GM18520 (cell line): ENCODE results near the gene MICALL2.

Source experiments
- ATAC-seq: cut with Tn5 transposase; IDR thresholded peaks from one replicate; pipeline ENCODE4 v1.9.1; 2021; ENCODE audit not compliant: unreplicated experiment

The MICALL2 gene

DNA sequence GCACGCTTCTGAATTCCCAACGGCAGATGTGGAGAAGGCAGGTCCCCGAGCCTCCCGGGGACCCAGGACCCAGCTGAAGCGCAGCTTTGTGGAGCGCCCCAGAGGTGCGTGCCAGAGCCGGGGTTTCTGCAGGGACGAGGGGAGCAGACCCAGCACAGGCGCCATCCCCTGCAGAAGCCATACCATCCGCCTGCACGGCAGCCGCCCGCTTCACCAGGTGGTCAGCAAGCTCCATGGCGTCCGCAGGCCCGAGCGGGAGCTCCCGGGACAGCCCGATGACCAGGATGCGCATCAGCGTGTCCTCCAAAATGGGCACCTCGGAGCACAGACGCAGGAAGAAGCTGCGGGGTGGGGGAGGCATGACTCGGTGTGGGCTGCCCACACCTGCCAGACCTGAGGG lies 34.3 kb upstream of the MICALL2 start:
- no peak for ATAC-seq

- ATAC-seq, result no peak
These were observed 33.9 kb upstream of the MICALL2 start for GRCh38 chr7:1493129-1493528.

GRCh38 chr7:1492640-1493039 lies 33.4 kb upstream of the MICALL2 start:
- ATAC-seq, result no peak

DNA sequence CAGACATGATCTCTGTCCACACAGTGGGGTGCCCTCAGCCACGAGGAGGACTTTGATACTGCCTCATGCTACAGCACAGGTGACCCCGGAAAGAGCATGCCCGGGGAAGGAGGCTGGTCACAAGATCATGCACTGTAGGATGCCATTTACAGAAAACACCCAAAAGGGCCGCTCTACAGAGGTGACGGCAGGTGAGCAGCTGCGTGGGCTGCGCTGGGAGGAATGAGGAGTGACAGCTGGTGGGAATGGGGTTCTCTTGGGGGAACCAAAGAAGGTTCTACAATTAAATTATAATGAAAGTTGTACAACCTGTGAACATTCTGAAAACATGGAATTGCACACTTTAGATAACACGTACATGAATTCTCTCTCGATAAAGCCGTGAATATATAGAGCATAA lies 33.0 kb upstream of the MICALL2 start:
- no peak for ATAC-seq

GRCh38 chr7:1490837-1491236 lies 31.6 kb upstream of the MICALL2 start:
- no peak for ATAC-seq

DNA sequence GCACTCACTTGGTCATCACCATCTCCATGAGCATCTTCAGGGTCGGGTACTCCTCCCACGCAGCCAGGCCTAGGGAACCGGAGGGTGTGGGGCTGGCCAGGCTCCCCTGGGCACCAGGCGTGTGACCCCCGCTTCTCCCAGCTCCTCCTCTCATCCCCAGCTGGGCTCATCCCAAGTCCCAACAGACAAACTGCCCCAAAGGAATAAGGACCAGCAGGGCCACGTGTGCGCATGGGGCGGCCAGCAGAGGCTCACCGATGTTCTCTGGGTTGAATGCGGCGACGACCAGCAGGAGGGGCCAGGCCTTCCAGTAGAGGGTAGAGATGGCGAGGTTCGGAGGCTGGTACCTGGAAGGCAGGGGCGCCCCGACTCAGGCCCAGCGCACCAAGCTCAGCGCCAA lies 30.1 kb upstream of the MICALL2 start:
- ATAC-seq, result no peak

DNA sequence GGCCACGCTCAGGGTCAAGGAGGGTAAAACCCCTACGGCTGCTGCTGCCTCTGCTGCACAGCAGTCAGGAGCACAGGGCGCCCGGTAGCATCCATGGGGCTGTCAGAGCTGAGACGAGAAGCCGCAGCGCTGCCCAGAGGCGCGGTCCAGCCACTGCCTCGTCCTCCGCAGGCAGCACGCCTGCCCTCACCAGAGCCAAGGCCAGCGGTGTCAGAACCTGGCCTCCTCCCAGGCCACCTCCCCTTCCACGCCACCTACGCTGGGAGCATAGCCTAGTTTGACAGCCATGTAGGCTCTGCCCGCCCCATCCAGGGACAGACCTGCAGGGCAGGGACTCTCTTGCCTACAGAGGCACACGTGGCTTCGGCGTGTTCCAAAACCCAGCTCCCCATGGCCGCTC lies 28.7 kb upstream of the MICALL2 start:
- ATAC-seq, result no peak

GRCh38 chr7:1487466-1487865 lies 28.2 kb upstream of the MICALL2 start:
- no peak for ATAC-seq

GRCh38 chr7:1486571-1486970 lies 27.3 kb upstream of the MICALL2 start:
- no peak for ATAC-seq

DNA sequence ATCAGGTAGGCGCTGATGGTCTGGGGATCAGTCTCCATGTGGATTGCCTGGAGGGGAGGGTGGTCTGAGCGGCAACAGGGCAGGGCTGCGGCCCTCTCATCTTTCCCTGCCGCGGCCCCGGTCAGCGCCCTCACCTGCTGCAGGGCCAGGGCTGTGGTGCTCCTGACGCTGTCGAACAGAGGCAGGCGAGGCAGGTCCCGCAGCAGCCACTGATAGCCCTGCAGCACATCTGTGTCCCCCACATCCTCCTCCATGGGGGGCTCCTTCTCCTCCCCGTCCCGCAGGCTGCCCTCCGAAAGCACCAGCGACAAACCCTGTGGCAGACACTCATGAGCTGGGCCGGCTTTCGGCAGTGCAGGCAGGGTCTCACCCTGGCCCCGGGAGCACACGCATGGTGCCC lies 25.9 kb upstream of the MICALL2 start:
- no peak for ATAC-seq

DNA sequence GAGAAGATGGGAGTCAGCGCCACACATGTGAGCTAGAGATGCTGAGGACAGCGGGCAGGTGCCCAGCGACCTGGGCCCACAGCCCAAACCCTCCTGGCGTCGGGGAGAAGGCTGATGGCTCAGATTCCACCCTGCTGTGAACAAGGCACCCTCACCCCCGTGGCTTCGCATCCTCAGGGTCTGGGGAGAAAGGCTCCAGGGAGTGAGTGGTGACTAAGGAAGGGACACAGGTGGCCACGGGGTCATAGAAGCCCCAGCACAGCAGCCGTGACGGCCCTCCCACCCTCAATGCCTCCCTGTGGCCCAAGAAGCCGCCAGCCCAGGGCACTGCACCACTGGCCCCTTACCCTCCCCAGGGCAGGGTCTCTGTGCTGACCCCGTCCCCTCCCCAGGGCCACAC lies 25.3 kb upstream of the MICALL2 start:
- ATAC-seq, result no peak

GRCh38 chr7:1483536-1484505 lies 24.6 kb upstream of the MICALL2 start:
- ATAC-seq, result no peak

DNA sequence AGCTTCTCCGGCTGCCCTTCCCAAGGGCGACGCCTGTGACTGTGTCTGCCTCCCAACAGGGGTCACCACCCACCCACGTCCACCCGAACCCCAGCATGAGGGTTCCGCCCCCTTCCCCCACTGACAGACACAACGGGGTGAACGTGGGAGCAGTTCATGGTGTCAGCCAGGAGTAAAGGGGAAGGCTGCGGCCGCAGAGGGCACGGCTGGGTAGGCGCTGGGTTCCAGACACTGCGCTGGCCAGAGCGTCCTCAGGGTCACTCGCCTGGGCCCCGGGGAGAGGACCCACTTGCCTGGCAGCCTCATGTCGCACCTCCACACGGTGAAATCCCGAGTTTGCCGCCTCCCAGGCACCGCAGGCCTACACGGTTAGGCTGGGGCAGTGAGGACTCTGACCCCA lies 23.8 kb upstream of the MICALL2 start:
- ATAC-seq, result no peak

GRCh38 chr7:1481300-1481699 lies 22.0 kb upstream of the MICALL2 start:
- ATAC-seq, result no peak

DNA sequence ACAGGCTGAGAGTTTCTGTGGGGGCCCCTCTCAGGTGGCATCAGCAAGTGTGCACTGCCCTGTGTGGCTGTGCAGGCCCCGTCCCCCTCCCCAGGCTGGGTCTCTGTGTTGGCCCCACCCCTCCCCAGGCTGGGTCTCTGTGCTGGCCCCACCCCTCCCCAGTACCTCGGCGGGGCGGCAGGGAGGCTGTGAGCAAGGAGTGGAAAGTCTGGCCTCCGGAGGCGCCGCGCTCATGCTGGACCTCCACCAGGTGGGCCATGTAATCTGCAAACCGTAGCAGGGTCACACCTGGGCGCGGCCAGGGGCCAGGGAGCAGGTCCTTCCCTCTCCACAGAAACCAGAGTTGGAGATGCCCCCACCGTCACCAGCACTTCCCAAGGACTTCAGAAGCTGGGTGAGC lies 21.4 kb upstream of the MICALL2 start:
- ATAC-seq, result no peak

- no peak for ATAC-seq
These were observed 20.0 kb upstream of the MICALL2 start for GRCh38 chr7:1479287-1479686.

- no peak for ATAC-seq
These were observed 19.2 kb upstream of the MICALL2 start for GRCh38 chr7:1478480-1478879.

- ATAC-seq, result no peak
These were observed 17.6 kb upstream of the MICALL2 start for GRCh38 chr7:1476859-1477258.

GRCh38 chr7:1475991-1476390 lies 16.7 kb upstream of the MICALL2 start:
- ATAC-seq, result no peak

- no peak for ATAC-seq
These were observed 16.1 kb upstream of the MICALL2 start for GRCh38 chr7:1475393-1475792.

GRCh38 chr7:1474736-1475135 lies 15.5 kb upstream of the MICALL2 start:
- ATAC-seq, result no peak

DNA sequence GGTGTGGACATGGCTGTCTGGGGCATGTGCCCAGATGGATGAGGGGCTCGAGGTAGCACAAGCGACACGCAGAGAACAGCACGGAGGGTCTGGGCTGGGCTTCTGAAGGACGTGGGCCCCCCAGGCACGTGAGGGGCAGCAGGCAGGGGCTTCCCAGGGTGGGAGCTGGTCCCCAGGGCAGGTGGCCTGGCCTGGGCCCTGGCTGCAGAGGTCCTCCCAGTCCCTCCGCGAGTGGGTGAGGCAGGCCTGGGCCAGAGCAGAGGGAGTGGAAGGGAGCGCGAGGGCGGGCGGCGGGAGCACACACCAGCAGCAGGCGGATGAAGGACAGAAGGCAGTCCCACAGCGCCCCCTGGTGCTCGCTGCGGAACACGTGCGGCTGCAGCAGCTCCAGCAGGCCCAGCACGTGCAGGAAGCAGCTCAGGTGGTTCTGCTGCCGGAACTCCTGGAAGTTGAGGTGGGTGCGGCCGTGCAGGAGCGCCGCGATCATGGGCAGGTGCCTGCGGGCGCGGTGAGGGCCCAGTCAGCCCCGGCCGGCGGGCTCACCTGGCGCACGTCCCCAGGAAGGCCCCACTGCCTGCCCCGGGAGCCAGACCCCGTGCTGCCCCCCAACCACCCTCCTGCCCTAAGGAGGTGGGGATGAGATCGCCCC lies 14.7 kb upstream of the MICALL2 start:
- no peak for ATAC-seq
